Left hindlimb (tissue), 1 donor: Measurements from ENCODE around the gene CENPB.

Experiments
- DNase-seq: peaks from one replicate; pipeline ENCODE4 v3.0.0-alpha.2; 2018

CENPB gene

GRCh38 chr20:3786126-3786484, 435 bp downstream of the CENPB start:
- no peak for DNase-seq

DNA sequence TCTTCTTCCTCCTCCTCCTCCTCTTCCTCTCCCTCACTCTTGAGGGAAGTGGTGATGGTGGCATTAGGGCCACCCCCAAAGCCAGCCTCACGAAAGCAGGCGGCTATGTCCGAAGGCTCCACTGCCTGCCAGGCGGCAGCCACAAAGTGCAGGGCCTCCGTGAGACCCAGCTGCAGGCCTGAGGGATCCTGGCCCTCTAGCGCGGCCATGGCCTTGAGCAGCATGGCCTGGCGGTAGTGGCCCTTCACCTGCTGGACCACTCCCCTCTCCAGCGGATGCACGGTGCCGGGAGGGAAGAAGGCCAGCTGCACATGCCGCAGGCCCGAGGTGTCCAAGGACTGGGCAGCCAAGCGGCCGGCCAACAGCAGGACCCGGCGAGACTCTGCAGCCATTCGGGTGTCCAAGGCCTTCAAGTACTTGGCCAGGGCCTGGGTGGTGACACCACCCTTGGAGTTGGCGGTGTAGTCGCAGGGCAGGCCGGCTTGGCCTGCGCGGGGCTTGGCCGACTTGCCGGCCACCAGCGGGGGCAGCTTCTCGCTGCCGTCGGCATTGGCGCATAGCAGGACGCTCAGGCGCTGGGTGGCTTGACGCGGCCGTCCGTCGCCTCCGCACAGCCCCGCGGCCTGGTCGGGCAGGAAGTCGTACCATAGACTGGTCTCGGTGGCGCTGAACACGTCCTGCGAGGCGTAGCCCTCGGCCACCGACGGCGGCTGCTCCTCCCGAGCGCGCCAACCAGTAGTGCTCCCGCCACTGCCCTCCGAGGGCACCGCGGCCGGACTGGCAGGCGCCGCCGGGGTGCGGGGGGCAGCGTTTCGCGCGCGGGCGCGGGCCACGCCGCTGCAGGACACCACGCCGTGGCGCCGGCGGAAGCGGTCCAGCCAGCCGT, 1.1 kb downstream of the CENPB start:
- DNase-seq = no peak

DNA sequence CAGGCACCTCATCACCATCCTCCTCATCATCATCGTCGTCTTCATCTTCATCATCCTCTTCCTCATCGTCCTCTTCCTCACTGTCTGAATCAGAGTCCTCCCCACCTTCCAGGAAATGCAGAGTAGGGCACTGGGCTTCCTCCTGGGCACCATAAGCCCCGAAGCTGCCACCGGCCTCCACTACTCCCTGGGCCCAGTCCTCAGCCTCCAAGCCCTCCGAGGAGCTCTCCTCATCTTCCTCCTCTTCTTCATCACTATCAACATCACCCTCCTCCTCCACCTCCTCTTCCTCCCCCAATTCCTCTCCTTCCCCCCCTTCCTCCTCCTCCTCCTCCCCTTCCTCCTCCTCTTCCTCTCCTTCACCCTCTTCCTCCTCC, 1.7 kb downstream of the CENPB start:
- DNase-seq = no peak

GRCh38 chr20:3784216-3784853, 2.2 kb downstream of the CENPB start:
- DNase-seq = no peak

GRCh38 chr20:3783511-3784195, 2.9 kb downstream of the CENPB start:
- DNase-seq = no peak

GRCh38 chr20:3783068-3783489, 3.5 kb downstream of the CENPB start:
- DNase-seq = no peak

- no peak for DNase-seq
Observed at GRCh38 chr20:3782597-3782996, 3.9 kb downstream of the CENPB start.

GRCh38 chr20:3781153-3781910, 5.2 kb downstream of the CENPB start, which contains the start of gene SPEF1:
SPEF1 (minus strand) TSS chr20:3781448; CDS start chr20:3781287, 161 bp downstream.
- DNase-seq = peak; percentile 90

GRCh38 chr20:3778976-3779375, 7.6 kb downstream of the CENPB start:
- DNase-seq = no peak

- no peak for DNase-seq
Observed at GRCh38 chr20:3777716-3778629, 8.6 kb downstream of the CENPB start.

DNA sequence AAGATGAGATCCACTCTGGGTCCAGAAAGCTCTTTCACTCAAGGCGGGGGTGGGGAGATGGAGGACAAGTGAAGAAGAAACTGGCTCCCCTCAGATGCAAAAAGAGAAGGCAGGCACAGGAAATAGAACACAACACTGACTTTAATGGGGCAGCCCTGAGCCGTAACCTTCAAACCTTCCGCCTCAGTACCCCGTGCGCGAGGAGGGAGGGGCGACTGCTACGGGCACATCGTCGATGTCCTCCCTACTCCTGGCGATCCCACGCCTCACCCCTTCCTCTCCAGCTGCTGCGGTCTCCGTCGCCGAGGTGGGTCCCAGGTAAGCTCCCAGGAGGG, 9.2 kb downstream of the CENPB start:
- DNase-seq = no peak

GRCh38 chr20:3775457-3776108, 11.0 kb downstream of the CENPB start:
- DNase-seq = no peak

- no peak for DNase-seq
Observed at GRCh38 chr20:3771552-3772058, 14.9 kb downstream of the CENPB start.

- DNase-seq = peak; percentile 82
Observed at GRCh38 chr20:3768342-3769130, 18.0 kb downstream of the CENPB start.

DNA sequence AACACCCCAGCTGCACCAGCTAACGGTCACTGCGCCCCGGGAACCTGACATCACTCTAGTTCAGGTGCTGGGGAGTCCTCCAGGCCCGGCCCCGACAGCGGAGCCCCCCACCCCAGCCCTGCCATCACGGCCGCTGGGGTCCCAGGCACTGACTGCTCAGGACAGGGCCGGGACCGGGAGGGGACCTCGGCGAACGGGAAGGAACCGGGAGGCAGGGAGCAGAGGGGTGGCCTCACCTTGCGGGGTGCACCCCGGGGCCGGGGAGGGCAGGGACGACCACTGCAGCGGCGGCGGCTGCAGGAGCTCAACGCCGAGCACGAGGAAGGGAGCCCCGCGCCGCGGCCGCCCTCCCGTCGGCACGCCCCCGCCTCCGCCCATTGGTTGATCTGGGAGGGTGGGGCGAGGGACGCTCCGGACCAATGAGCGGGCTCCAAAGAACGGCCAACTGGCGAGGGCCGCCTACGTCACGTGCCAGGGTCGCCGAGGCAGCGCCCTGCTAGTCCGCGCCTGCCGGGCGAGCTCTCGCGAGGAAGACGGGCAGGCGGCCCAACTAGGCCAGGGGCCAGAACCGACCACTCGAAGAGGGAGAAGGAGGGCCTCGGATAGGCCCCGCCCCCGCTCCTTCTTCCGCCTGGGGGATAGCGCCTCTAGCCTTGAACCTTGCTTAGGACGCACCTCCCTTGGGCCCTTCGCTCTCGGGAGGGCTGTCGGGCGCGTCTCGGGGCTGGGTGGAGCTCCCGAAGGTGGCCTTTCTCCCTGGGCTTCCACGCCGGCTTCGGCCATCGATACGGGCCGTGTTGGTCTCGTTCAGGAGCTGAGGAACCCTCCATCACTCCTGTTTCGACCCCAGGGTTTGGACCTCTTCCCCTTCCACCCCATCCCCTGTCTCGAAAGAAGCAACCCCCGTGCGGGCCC, 18.9 kb downstream of the CENPB start, which contains the start of gene ADISSP:
ADISSP (minus strand) TSS at position 327 of the 915 bp plus-strand sequence. CDS start 7,653 bp downstream, outside the sequence.
- peak; percentile 99 for DNase-seq

DNA sequence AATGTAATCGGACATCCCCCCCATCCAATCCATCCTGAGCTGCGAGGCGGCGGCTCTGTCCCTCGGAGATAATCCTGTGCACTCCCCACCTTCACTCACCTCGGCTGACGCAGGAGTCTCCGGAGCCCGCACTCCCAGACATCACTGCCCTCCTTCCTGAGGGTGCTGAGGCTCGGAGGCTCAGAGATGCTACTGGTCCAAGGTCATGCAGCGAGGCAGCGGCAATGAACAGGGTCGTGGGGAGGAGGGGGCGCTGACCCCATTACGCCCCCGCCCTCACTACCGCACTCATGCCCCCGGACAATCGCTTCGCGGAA, 19.5 kb downstream of the CENPB start:
- no peak for DNase-seq

DNA sequence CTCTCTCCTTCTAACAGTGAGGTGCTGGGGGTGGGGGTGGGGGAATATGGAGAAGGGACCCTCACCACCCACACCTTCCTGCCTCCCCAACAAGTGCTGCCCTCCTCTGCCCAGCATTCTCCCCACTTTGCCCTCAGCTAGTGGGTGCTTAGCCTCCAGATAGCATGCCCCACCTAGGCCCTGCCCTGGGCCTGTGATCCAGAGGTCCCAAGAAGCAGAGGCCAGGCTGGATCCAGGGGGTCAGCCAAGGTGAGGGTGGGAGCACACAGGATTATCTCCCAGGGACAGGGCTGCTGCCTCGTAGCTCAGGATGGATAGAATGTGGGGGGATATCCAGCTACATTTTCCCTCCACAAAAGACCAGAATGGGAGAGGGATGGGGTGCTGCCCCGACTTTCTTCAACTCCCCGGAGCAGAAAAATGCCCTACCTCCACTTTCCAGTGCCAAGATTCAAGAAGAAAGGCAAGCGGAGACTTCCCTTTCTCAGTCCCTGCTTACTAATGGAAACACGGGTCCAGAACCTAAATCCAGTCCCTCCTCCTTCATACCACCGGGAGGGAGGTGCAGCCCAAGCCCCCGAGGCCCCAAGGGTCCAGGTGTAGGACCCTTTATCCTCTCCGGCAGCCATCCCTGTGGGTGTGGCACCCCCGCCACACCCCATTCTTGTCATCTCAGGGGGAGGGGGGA, 20.0 kb downstream of the CENPB start:
- DNase-seq = no peak

DNA sequence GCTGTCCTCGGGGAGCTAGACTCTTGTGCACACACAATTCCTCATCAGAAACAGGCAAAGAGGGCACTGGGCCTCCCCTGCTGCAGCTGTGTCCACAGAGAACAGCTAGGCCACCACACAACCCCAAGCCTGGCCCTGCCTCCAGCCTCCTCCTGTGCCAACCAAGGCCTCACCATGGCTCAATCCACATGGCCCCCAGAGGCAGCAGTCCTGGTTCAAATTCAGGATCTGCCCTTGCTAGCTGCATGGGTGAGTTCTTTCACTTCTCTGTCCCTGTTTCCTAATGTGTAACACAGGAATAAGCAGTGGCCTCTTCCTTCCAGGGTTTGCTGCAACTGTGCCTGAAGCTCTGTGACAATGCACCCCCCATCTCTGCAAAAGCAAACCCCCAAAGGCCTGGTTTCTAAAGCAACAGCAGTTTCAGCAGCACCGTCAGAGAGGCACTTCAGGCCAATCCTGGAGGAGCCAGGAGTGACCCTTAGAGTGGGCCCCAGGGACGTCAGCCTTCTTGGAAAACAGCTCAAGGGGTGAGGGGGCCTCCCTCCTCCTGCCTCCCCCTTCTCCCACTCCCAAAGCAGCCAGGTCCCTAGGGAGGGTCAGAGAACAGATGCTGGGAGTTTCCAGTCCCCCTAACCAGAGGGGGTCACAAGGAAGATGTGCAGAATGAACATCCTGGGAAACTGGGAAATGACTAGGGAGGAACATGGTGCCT, 21.2 kb downstream of the CENPB start:
- DNase-seq = peak; percentile 25
